Fibroblast of gingiva (primary cell): Measurements from ENCODE around the gene DYNC2LI1.

Experiments
- DNase-seq: peaks from one replicate; pipeline ENCODE4 v3.0.0-alpha.2; 2011; ENCODE audit warnings: low read depth

The DYNC2LI1 gene

DNA sequence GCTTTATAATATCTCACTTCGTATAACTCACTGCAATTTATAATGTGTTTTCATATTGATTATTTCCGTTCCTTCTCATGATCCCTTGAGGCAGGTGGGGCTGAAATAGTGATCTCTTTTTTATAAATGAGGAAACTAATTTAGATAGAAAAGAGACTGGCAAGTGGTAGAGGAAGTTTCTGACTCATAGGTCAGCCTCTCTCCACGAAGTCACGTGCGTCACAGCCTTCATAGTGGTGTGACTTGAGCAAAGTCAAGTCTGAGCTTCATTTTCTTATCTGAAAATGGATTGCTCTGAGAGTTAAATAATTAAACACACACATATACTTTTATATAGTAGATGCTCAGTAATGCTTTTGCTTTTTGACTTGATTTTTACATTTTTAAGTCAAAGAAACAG is 44.9 kb downstream of the DYNC2LI1 start:
- peak; percentile 9 for DNase-seq

GRCh38 chr2:43819491-43820163 is 45.8 kb downstream of the DYNC2LI1 start:
- no peak for DNase-seq

DNA sequence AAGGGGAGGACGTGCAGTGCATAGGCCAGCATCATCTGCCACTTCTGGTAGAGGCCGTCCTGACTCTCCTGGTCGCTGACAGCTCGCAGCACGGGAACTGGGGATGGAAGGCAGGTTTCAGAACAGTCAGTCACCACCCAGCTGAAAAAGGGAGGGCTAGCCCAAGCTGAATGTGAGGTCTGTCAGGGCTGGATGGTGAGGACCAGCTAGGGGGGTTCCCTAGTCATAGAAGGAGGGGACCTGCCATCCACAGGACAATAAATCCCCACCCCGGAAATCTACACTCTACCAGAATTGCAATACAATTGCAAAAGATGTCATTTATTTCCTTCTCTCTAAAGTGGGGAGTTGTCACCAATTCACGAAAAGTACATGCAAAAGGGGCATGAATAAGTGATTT is 49.0 kb downstream of the DYNC2LI1 start:
- DNase-seq, result no peak

- no peak for DNase-seq
Observed at GRCh38 chr2:43823751-43824150, 49.9 kb downstream of the DYNC2LI1 start.

GRCh38 chr2:43824512-43824911 is 50.7 kb downstream of the DYNC2LI1 start:
- no peak for DNase-seq

DNA sequence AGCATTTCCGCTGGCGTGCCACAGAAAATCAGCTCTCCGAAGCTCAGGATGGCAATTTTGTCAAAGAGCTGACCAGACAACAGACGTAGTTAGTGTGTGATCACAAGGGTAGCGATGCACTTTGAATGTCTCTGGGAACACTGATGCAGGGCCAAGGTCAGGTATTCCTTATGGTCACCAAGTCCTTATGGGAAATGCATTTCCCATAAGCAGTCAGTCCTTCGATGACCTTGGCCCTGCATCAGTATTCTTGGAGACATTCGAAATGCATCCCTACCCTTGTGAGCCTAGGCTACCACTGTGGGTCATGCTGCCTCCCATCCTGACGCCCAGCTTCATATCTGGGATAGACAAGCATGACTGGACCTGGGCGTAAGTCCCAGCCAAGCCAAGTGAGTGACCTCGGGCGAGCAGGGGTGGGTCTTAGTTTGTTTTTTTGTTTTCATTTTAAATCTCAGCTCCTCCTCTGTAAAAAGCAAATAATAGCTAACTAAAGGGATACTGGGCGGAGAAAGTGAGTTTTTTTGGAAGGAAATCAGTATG is 51.2 kb downstream of the DYNC2LI1 start:
- no peak for DNase-seq

- no peak for DNase-seq
Observed at GRCh38 chr2:43825841-43826240, 52.0 kb downstream of the DYNC2LI1 start.

- DNase-seq, result no peak
Observed at GRCh38 chr2:43826305-43827250, 52.7 kb downstream of the DYNC2LI1 start.

DNA sequence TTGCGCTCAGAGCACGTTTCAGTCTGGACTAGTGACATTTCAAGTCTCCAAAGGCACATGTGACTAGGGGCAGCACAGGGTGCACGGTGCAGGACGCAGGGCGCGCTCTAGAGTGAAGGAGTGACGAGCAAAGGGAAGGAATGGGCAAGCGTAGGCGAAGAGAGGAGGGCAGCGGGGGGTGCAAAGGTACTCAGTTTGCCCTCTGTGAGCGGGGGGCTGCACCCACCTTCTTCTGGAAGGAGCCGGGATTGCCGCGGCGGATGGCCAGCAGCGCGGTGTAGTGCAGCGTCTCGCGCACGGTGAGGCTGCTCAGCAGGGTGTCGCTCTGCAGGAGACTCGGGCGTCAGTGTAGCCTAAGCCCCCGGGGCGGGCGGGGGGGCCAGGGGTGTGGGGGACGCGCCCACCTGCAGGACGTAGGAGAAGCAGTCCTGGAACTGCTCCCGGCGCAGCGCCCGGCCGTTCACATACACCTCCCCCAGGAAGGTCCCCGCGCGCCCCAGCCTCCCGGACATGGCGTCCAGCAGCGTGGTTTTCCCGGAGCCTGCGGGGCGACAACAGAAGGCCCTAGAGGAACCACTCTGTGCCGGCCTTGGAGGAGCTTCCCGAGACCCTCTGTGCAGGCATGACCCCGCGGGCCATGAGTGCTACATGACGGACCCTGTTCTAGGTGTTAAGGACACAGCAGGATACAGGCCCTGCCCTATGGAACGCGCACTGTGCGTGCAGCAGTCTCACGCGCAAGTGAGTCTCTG is 57.9 kb downstream of the DYNC2LI1 start:
- no peak for DNase-seq

DNA sequence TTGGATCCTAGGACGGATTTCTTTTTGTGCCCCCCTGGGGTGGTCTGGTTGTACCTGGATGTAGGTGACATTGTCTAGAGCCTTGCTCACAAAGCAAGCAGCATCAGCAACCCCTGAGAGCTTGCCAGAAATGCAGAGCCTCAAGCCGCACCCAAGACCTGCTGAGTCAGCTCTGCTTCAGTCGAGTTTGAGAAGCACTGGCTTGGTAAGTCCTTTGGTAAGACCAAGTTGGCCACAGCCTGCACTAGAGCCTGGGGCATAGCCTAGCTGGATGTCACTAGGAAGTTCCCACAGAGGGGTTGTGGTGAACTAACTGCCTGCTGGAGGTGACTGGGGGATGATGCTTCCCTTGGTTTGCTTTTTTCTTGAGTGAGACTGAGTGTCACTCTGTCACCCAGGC is 58.6 kb downstream of the DYNC2LI1 start:
- DNase-seq, result no peak

- no peak for DNase-seq
Observed at GRCh38 chr2:43837033-43837432, 63.2 kb downstream of the DYNC2LI1 start.

DNA sequence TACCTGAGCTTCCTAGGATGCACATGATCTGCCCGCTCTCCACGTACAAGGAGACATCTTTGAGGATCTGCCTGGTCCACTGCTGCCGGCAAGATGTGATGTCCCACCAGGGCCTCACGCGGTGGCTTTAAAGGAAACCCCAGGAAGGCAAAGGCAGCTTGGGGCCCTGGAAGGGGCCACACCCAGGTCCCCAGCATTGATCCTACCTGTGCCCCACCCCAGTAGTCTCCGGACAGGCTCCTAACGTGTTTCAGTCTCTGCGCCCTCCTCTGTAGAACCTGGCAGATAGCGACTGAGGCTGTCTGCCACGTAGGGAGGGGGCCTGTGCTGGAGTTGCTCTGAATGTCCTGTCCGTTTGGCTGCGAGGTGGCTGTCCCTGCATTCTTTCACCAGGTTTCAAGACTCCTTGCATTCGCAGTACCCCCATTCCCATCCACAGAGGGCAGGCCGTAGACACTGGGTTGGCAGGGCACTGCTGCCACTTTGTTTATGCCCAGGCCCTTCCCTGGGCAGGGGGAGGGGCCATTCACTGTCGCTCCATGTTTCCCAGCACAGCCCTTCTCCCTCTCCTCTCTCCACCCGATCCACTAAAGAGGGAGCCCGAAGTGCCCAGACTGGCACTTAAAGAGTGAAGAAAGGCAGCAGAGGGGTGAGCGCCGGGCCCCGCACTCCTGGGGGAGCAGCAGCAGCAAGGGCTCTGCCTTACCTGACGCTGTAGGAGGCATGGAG is 64.2 kb downstream of the DYNC2LI1 start:
- no peak for DNase-seq

DNA sequence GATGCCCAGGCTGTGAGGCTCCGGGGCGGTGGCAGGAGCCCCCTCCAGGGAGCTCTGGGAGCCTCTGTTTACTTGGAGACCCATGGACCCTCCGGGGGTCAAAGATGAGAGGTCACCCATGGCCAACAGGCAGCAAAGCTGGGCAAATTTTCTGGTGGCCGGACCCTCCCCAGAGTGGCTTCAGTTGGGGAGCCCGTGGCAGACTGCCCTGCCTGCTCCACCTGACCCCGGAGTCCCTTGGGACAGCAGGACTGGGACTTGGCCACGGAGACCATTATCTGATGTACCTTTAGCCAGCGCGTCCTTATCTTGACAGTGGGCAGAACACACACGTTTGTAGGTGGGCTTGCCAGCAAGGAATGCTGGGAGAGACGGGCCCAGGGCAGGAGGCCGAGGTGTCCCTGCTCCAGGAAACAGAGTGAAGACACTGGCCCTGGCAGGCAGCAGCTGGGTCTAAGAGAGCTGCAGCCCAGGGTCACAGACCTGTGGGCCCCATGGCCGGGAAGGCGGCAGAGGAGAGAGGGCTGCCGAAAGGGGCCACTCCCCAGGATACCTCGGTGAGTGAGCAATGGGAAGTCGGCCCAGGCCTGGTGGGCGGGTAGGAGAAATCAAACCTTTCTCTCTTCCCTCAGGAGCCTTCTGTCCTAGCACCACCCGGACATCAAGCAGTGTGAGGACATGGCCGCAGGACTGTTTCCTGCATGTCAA is 64.9 kb downstream of the DYNC2LI1 start, which contains the start of the genes ABCG5 and ABCG8:
TSS of gene ABCG5 (minus strand) at position 280 of the 708 bp plus-strand sequence. CDS start at position 120, 160 bp downstream.
TSS of gene ABCG8 (plus strand) at position 412 of the 708 bp plus-strand sequence. CDS start at position 495, 83 bp downstream.
- no peak for DNase-seq

DNA sequence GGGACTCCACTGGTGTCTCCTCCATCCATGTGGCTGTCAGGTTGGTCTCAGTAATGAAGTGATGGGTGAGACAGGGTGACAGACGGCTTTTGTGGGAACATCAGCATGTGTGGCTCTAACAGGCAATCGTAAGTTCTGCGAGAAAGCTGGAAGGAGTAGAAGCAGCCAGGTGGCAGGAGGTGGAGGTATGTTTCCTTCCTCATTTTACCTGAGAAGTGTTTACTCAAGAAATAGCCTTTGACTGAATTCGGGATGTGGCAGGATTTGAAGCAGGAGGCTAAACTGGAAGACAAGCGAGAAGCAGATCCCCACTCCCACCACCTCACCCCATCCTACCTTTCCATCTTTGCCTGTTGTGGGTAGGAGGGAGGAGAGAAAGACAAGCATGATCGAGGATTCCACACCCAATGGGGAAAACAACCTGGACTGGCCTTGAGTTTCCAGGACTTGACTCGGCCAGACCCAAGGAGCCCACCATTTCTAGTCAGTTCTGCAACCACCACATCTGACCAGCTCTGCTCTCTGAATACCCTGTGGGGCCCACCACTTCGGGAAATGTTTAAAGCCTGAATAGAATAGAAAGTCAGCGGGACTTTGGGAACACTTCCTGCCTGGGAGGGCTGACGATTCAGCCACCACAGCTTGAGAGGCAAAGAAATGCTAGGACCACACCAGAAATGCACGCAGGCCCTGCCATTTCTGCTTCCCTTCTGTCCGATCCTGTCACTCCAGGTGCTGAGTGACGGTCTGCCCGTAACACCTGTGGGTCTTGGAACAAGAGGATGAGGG is 66.1 kb downstream of the DYNC2LI1 start:
- DNase-seq, result no peak

DNA sequence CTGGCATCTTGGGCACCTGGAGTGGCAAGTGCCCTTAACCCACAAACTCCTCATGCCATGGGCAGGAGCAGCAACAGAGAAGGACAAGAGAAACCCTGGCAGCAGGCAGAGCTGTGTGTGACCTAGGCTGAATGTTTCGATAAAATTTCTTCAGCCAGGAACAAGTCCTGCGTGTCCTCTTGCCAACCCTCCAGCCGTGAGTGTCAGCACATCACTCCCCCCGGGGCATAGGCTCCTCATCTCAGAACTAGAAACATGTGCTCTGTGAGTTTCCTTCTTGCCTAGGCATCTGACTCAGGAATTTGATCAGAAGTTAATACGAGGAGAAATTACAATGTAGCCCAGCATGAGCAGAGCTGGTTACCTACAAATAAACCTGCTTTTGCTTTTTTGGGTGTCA is 67.1 kb downstream of the DYNC2LI1 start:
- DNase-seq, result peak; percentile 22

DNA sequence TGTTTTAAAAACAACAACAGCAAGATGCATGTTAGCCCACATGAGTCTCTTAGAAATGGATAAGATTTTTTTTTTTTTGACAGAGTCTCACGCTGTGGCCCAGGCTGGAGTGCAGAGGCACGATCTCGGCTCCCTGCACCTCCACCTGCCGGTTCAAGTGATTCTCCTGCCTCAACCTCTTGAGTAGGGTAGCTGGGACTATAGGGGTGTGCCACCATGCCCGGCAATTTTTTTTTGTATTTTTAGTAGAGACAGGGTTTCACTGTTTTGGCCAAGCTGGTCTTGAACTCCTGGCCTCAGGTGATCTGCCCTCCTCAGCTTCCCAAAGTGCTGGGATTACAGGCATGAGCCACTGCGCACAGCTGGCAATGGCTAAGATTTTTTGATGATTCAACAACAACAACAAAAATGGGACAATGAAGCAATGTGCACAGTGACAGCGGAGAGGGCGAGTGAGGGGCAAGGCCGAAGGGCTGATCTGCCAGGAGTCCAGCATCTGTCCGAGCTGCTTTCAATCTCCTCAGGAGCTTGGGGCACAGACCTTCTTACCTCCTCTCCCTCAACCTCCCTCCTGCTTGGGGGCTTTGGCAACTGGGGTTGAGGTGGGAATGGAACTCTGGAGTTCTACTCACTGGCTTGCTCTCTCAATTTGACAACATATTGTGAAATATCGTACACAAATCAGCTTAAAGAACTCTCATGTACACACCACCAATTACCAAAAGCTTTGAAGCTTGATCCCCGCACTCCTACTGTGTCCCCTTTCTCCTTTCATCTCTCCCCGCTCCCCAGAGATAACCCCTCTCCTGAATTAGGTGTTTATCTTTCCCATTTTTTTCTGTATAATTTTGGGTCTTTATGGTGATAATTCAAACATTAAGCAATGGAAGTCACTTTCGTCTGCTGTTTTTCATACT is 68.4 kb downstream of the DYNC2LI1 start:
- no peak for DNase-seq

DNA sequence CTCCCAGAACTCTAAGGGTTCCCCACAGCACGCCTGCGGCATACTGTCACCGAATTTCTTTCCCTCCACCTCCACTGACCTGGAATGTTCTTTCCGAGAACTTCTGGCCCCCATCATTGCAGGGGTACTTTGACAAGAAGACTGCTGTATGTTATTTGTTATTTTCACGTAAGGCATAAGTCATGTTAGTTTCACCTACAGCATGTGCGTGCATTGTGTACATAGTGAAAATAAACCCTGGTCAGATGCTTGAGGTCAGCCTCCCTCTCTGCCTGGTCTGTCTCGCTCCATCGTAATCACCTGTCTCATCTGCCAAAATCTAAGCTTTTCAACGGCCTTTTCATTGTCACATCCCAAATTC is 69.0 kb downstream of the DYNC2LI1 start:
- no peak for DNase-seq

GRCh38 chr2:43845181-43845580 is 71.3 kb downstream of the DYNC2LI1 start:
- no peak for DNase-seq
